ENCODE measurements around the gene SRSF11.

DNA sequence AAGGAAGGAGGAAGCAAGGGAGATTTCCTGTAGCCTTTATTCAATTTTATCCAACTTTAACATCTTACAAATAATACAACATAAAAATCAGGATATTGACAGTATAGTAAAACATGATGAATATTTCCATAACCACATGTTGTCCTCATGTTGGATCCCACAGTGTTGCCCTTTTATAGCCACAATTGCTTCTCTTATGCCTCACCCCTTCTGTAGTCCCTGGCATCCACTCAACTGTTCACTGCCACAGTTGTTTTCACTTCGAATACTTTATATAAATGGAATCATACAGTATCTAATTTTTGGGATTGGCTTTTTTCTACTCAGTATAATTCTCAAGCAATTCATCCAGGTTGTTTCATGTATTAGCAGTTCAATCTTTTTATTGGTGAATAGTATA is 44.8 kb downstream of the SRSF11 start:
- TF ChIP-seq, protein P1, sequence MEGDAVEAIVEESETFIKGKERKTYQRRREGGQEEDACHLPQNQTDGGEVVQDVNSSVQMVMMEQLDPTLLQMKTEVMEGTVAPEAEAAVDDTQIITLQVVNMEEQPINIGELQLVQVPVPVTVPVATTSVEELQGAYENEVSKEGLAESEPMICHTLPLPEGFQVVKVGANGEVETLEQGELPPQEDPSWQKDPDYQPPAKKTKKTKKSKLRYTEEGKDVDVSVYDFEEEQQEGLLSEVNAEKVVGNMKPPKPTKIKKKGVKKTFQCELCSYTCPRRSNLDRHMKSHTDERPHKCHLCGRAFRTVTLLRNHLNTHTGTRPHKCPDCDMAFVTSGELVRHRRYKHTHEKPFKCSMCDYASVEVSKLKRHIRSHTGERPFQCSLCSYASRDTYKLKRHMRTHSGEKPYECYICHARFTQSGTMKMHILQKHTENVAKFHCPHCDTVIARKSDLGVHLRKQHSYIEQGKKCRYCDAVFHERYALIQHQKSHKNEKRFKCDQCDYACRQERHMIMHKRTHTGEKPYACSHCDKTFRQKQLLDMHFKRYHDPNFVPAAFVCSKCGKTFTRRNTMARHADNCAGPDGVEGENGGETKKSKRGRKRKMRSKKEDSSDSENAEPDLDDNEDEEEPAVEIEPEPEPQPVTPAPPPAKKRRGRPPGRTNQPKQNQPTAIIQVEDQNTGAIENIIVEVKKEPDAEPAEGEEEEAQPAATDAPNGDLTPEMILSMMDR (IDR thresholded peaks at IDR 0.05): no peak
- TF ChIP-seq POLR2A (IDR thresholded peaks at IDR 0.05): no peak
